OCI-LY1 (cell line): ENCODE measurements around the gene LIF.
A peak's percentile ranks its signal among the peaks of the same experiment; 100 is the strongest.

Source experiments
- H2AFZ ChIP-seq: fragments of 200-600 bp; sonication (generic), shearing (Covaris generic); 2 replicates; pipeline ENCODE4 v1.6.0; 2014; ENCODE audit warnings: antibody characterized with exemption, mild to moderate bottlenecking, low read length
- H3F3A ChIP-seq: fragments of 200-600 bp; sonication (generic), shearing (Covaris generic); 2 replicates; pipeline ENCODE4 v1.6.0; 2014; ENCODE audit warnings: mild to moderate bottlenecking, antibody characterized with exemption, low read length, moderate library complexity; ENCODE audit not compliant: insufficient read depth
- H3K27ac ChIP-seq: fragments of 200-600 bp; sonication (generic); 2 replicates; pipeline ENCODE4 v1.5.1; 2014; ENCODE audit warnings: low read length, mixed run types, mild to moderate bottlenecking, low read depth; ENCODE audit not compliant: poor library complexity, severe bottlenecking
- H3K27me3 ChIP-seq: fragments of 200-600 bp; sonication (generic); 2 replicates; pipeline ENCODE4 v1.6.0; 2014; ENCODE audit warnings: antibody characterized with exemption, mild to moderate bottlenecking, low read length, moderate library complexity; ENCODE audit not compliant: insufficient read depth
- H3K36me3 ChIP-seq: fragments of 200-600 bp; sonication (generic); 2 replicates; pipeline ENCODE4 v1.6.1; 2014; ENCODE audit warnings: mild to moderate bottlenecking, antibody characterized with exemption, low read length, moderate library complexity, mixed read lengths; ENCODE audit not compliant: insufficient read depth
- H3K4me1 ChIP-seq: fragments of 200-600 bp; sonication (generic); 2 replicates; pipeline ENCODE4 v1.5.1; 2014; ENCODE audit warnings: mild to moderate bottlenecking, low read length, moderate library complexity; ENCODE audit not compliant: insufficient read depth, severe bottlenecking
- H3K4me2 ChIP-seq: fragments of 200-600 bp; sonication (generic), shearing (Covaris generic); 2 replicates; pipeline ENCODE4 v1.6.1; 2014; ENCODE audit warnings: low read length
- H3K4me3 ChIP-seq: fragments of 200-600 bp; sonication (generic); 2 replicates; pipeline ENCODE4 v1.5.1; 2014; ENCODE audit warnings: low read length, low read depth, mild to moderate bottlenecking, mixed read lengths; ENCODE audit not compliant: poor library complexity, severe bottlenecking
- H3K79me2 ChIP-seq: fragments of 200-600 bp; shearing (Covaris generic); 2 replicates; pipeline ENCODE4 v1.6.1; 2016; ENCODE audit warnings: mixed run types, low read length, mixed read lengths; ENCODE audit not compliant: insufficient read depth
- H3K9ac ChIP-seq: fragments of 200-600 bp; sonication (generic), shearing (Covaris generic); 2 replicates; pipeline ENCODE4 v1.6.1; 2014; ENCODE audit warnings: mild to moderate bottlenecking, low read length, mixed read lengths
- H3K9me2 ChIP-seq: fragments of 200-600 bp; sonication (generic), shearing (Covaris generic); 2 replicates; pipeline ENCODE4 v1.6.1; 2014; ENCODE audit warnings: low read depth, mild to moderate bottlenecking, low read length, mixed read lengths
- H3K9me3 ChIP-seq: fragments of 200-600 bp; shearing (Covaris generic); 2 replicates; pipeline ENCODE4 v1.6.1; 2014; ENCODE audit warnings: low read length, mixed read lengths
- H4K20me1 ChIP-seq: fragments of 200-600 bp; sonication (generic), shearing (Covaris generic); 2 replicates; pipeline ENCODE4 v1.6.0; 2016; ENCODE audit warnings: mild to moderate bottlenecking, low read length; ENCODE audit not compliant: insufficient read depth
- CTCF ChIP-seq: fragments of 200-600 bp; sonication (generic), shearing (Covaris generic); IDR thresholded peaks from 2 replicates; pipeline ENCODE4 v1.5.1; 2017; ENCODE audit warnings: mild to moderate bottlenecking, antibody characterized with exemption, low read length, moderate library complexity, mixed read lengths
- EZH2 ChIP-seq: fragments of 200-600 bp; sonication (generic), shearing (Covaris generic); IDR thresholded peaks from 2 replicates; pipeline ENCODE4 v1.8.0; 2017; ENCODE audit warnings: borderline replicate concordance, mixed run types, mild to moderate bottlenecking, antibody characterized with exemption, low read length, moderate library complexity, mixed read lengths

LIF gene

GRCh38 chr22:30208631-30209603, 37.6 kb downstream of the LIF start:
- no peak overlapping the region for H3K9ac ChIP-seq
- no peaks in the 10 kb centered on the region for H3F3A ChIP-seq
- no peak overlapping the region for H3K4me3 ChIP-seq
- H3K79me2 ChIP-seq = no peaks in the 10 kb centered on the region
- no peaks in the 10 kb centered on the region for H3K27me3 ChIP-seq
- H3K4me2 ChIP-seq = no peak overlapping the region
- H3K9me2 ChIP-seq = no peaks in the 10 kb centered on the region
- no peaks in the 10 kb centered on the region for H3K9me3 ChIP-seq
- no peaks in the 10 kb centered on the region for H4K20me1 ChIP-seq
- H3K4me1 ChIP-seq = no peaks in the 10 kb centered on the region
- H3K27ac ChIP-seq = no peak overlapping the region
- no peaks in the 10 kb centered on the region for H3K36me3 ChIP-seq
- TF ChIP-seq EZH2 = no peak
- no peak for TF ChIP-seq CTCF
- H2AFZ ChIP-seq = no peak overlapping the region

GRCh38 chr22:30206944-30207343, 39.6 kb downstream of the LIF start:
- H2AFZ ChIP-seq = no peak overlapping the region
- H3K9me2 ChIP-seq = no peaks in the 10 kb centered on the region
- H3K9me3 ChIP-seq = no peaks in the 10 kb centered on the region
- no peak overlapping the region for H3K4me2 ChIP-seq
- H3K4me3 ChIP-seq = no peak overlapping the region
- no peaks in the 10 kb centered on the region for H4K20me1 ChIP-seq
- no peaks in the 10 kb centered on the region for H3K79me2 ChIP-seq
- no peaks in the 10 kb centered on the region for H3F3A ChIP-seq
- H3K4me1 ChIP-seq = no peaks in the 10 kb centered on the region
- no peak overlapping the region for H3K27ac ChIP-seq
- H3K36me3 ChIP-seq = no peaks in the 10 kb centered on the region
- no peak overlapping the region for H3K9ac ChIP-seq
- no peaks in the 10 kb centered on the region for H3K27me3 ChIP-seq
- TF ChIP-seq EZH2 (no peak), CTCF (no peak)

- no peaks in the 10 kb centered on the region for H4K20me1 ChIP-seq
- no peak overlapping the region for H3K27ac ChIP-seq
- H3K9ac ChIP-seq = no peak overlapping the region
- TF ChIP-seq EZH2 (no peak), CTCF (no peak)
- H3K79me2 ChIP-seq = no peaks in the 10 kb centered on the region
- H3K36me3 ChIP-seq = no peaks in the 10 kb centered on the region
- H3K27me3 ChIP-seq = no peaks in the 10 kb centered on the region
- no peaks in the 10 kb centered on the region for H3K9me3 ChIP-seq
- no peak overlapping the region for H3K4me3 ChIP-seq
- peak overlapping the region; percentile 26; the same call in 1 of the 2 replicates for H3K4me2 ChIP-seq
- H3K4me1 ChIP-seq = no peaks in the 10 kb centered on the region
- H3K9me2 ChIP-seq = no peaks in the 10 kb centered on the region
- H2AFZ ChIP-seq = no peak overlapping the region
- H3F3A ChIP-seq = no peaks in the 10 kb centered on the region
These were observed 41.1 kb downstream of the LIF start for GRCh38 chr22:30205281-30206115.
